ENCODE results near the gene PPM1L.

GRCh38 chr3:160998581-160998980 lies 242.6 kb downstream of the PPM1L start:
- TF ChIP-seq CTCF (IDR thresholded peaks at IDR 0.05) (no peak), EZH2 (IDR thresholded peaks at IDR 0.05; ENCODE audit: borderline replicate concordance, insufficient read depth, low read depth, low read length, poor library complexity, severe bottlenecking) (no peak)

Data from B cell (primary cell).